CD4-positive, alpha-beta T cell treated with Interleukin-1 beta for 1 hour (primary cell): ENCODE data around the gene KRT36.

Experiments
- DNase-seq, 2 donors: peaks; one replicate each; pipeline ENCODE4 v3.0.0-alpha.2; 2020 to 2022

Gene KRT36

GRCh38 chr17:41489531-41489930 lies at the start of gene KRT36:
TSS of gene KRT36 (minus strand) at chr17:41489910. CDS start at chr17:41489864, 46 bp downstream.
- DNase-seq, result no peak

DNA sequence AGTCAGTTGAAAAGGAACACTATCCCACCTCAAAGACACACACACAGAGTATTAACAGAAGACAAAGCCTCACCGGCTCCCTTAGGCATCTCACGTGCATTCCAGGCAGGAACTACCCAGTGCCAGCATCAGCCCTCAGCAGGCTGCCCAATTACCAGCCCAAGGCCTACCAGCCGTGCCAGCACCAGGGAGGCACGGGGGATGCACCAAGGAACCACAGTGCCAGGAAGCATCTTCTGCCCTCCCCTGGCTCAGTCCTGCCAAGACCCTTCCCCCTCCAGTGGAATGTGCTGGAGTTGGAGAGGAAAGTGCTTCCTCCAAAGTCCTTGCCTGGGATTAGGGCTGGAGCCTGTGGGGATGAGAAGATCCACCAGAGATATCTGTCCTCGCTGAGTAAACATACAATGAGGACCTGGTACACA lies 49.4 kb upstream of the KRT36 start:
- no peak for DNase-seq

GRCh38 chr17:41538565-41538991 lies 48.9 kb upstream of the KRT36 start:
- DNase-seq, result no peak

DNA sequence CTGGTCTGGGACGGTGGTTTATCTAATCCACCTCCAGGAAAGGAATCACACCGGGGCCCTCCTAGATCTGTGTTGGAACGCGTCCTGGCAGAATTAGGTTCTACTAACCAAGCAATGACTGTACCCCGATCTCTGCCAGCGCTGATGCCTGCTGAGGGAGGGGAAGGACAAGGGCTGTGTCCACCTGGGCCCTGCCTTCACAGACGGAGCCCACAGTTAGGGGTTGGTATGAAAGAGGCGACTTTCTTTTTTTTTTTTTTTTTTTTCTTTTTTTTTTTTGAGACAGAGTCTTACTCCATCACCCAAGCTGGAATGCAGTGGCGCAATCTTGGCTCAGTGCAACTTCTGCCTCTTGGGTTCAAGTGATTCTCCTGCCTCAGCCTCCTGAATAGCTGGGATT lies 48.3 kb upstream of the KRT36 start:
- DNase-seq, result no peak

DNA sequence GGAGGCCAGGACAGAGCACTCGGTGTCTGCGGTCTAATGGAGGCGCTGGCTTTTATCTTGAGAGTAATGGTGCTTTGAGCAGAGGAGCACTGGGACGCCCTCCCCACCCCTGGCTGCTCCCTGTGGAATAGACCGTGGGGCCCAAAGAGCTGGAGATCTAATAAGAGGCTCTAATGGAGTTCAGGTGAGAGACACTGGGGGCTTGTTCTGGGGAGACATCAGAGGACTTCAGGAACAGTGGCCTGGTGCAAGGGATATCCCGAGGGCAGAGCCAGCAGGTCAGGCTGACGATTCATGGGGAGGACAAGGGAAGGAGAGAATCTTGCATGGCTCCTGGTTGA lies 47.9 kb upstream of the KRT36 start:
- no peak for DNase-seq

- no peak for DNase-seq
Measured at GRCh38 chr17:41536741-41537613, 47.3 kb upstream of the KRT36 start.

DNA sequence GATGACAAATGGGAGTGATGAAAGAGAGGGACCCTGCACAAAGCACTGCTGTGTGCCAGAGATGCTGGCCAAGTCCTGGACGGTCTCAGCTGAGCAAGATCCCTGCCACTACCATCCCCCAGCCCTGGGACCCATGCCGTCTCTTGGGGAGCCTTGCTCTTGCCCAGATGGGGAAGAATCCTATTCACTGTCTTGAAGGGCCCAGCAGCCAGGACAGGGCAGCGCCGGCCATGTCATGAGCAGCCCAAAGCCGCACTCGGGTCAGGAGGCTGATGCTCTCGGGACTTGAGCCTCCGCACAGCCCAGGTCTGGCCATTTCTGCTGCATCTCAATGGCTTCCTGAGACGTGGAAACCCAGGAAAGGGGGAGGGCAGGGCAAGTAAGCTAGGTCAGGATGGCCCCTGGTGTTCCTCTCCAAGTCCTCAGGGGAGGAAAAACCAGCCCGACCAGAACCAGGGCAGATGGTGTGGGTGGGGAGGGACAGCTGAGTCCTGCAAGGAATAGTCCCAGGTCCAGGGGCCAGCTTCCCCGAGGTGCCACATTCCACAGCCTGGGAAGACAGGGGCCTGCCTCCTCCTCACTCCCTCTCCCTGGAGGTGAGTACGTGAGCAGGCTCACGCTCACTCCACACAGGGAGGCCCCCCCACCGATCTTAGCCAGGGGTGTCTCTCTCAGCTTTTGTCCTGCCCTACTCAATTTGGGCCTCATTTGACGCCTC lies 46.2 kb upstream of the KRT36 start:
- no peak for DNase-seq

GRCh38 chr17:41534899-41535546 lies 45.3 kb upstream of the KRT36 start:
- DNase-seq, result no peak

GRCh38 chr17:41533613-41534012 lies 43.9 kb upstream of the KRT36 start:
- DNase-seq, result no peak

DNA sequence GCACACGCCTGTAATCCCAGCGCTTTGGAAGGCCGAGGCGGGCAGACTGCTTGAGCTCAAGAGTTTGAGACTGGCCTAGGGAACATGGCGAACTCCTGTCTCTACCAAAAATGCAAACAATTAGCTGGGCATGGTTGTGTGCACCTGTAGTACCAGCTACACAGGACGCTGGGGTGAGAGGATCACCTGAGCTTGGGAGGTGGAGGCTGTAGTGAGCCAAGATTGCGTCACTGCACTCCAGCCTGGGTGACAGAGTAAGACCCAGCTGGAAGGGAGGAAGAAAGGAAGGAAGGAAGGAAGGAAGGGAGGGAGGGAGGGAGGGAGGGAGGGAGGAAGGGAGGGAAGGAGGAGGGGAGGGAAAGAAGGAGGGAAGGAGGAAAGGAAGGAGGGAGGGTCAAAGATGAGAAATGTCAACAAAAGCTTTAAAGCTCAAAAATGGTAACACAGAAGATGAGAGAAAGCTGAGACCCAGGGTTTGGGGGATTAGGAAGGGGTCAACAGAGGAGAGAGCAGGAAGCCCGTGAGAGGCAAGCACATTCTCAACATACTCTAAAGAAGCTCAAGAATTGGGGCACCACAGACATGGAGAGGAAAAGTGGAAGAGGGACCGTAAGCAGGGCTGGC lies 43.3 kb upstream of the KRT36 start:
- no peak for DNase-seq

- no peak for DNase-seq
Measured at GRCh38 chr17:41531993-41532392, 42.3 kb upstream of the KRT36 start.

- no peak for DNase-seq
Measured at GRCh38 chr17:41530062-41531048, 40.6 kb upstream of the KRT36 start.

DNA sequence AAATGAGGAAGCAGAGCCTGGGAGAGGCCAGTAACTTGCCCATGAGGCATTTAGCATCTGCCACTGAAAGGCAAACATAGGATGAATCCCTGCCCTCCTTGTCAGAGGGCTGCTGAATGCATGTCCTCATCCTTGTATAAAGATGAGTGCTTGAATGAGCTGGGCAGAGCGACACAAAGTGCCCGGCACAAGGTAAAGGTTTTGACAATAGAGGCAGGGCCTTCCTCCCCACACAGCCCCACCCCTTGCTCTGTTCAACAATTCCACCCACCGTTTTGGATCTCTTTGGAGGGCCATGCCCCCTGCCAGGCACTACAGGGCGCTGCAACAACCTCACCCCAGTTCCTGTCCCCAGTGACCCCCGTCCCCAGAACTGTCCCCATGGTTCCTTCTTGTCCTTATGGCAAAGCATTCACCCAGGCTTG lies 39.8 kb upstream of the KRT36 start:
- no peak for DNase-seq

DNA sequence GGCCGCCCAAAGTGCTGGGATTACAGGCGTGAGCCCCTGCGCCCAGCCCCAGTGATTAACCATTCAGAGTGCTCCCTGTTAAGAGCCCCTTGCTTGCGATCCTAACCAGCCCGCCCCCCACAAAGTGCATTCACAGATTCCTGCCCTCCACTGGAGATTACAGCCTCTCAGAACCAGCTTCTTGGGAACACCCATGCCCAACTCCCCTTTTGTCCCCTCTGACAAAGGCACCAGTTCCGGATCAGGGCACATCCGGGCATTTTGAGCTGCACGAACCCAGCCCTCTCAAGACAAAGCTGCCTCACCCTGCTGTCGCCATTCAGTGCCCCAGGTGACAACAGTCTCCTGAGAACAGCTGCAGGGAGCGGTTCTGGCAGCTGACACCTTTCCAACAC lies 39.2 kb upstream of the KRT36 start:
- DNase-seq, result no peak

GRCh38 chr17:41527063-41528023 lies 37.6 kb upstream of the KRT36 start:
- DNase-seq, result no peak

GRCh38 chr17:41524261-41524660 lies 34.6 kb upstream of the KRT36 start:
- no peak for DNase-seq

DNA sequence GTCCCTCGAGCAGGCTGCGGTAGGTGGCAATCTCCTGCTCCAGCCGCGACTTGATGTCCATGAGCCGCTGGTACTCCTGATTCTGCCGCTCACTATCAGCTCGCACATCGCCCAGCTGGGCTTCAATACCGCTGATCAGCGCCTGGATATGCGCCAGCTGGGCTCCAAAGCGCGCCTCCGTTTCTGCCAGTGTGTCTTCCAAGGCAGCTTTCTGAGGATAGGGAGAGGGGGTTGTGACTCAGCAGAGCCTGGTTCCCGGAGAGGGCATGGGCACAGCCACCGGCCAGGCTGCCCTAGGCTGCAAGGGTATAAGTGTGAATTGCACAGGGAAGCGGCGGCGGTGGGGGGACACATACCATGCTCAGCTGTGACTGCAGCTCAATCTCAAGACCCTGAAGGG lies 34.1 kb upstream of the KRT36 start:
- no peak for DNase-seq

DNA sequence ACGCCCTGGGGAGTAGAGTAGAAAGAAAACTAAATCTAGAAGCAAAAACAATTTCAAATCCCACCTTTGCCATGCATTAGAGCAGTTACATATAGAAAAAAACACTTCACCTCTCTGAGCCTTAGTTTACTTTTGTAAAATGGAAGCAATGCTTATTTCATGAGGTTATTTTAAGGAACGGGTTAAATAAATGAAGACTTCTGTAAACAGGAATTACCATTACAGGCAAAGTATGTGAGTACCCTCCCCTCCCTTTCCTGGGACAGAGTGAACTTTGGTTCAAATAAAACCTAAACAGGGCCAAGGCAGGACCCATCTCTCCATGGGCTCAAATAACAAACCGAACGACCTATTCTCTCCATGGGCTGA lies 33.5 kb upstream of the KRT36 start:
- no peak for DNase-seq

DNA sequence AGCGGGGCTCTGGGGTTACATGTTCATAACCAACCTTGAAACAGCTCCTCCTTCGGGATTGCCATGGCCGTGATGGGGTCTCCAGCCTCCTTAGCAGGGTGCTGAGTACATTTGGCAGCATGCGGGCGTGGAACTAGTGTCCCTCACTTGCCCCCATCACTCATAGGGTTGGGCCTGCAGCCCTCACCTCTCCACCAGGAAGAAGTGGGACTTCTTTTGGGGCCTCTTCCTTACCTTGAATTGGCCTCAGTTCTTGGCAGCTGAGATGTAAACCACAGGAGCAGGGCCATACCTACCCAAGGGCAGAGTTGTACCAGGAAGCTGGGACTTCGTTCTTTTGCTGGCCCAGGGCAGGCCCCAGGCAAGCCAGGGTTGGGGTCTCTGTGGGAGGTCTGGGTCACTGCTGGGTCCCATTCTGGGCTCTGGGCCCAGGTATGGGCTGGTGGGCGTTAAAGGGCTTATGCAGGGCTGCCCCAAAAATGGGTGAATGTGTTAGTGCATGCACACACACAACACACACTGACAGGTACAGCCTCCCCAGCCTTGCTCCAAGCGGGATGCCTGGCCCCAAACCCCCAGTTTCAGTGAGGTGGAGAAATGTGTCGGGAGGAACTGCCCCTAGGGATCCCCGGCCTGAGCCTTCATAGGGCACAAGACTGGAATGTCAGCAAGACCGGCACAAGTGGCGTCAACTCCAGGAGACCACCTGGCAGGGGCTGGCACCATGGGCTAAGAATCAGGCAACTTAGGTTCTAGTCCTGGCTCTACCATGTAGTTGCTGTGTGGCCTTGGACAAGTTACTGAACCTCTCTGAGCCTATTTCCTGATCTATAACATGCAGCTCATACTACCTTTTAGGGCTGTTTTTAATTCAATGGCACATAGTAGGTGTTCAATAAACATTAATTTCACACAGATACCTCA lies 32.9 kb upstream of the KRT36 start:
- no peak for DNase-seq
